ENCODE measurements around the gene RPEL1.
A peak's percentile ranks its signal among the peaks of the same experiment; 100 is the strongest.

RPEL1 gene

GRCh38 chr10:103232772-103233488 lies 12.8 kb upstream of the RPEL1 start:
- Histone ChIP-seq H3K27me3 (ENCODE audit: control insufficient read depth, insufficient read depth, low read length) (no peaks in the 10 kb centered on the region), H3K4me1 (ENCODE audit: control insufficient read depth, insufficient read depth, low read length) (peaks cover 22% of the 10 kb centered on the region), H3K27ac (ENCODE audit: low read depth, low read length) (peak overlapping the region; percentile 45), H3K9ac (ENCODE audit: low read depth, low read length) (no peak overlapping the region), H3K9me3 (ENCODE audit: control insufficient read depth, insufficient read depth, low read length) (no peaks in the 10 kb centered on the region), H3K36me3 (ENCODE audit: control insufficient read depth, insufficient read depth, low read length) (no peaks in the 10 kb centered on the region), H3K4me3 (ENCODE audit: low read depth, low read length) (no peak overlapping the region)

GRCh38 chr10:103235775-103236174 lies 9.9 kb upstream of the RPEL1 start:
- Histone ChIP-seq H3K36me3 (ENCODE audit: control insufficient read depth, insufficient read depth, low read length) (no peaks in the 10 kb centered on the region), H3K9me3 (ENCODE audit: control insufficient read depth, insufficient read depth, low read length) (no peaks in the 10 kb centered on the region), H3K27ac (ENCODE audit: low read depth, low read length) (no peak overlapping the region), H3K9ac (ENCODE audit: low read depth, low read length) (no peak overlapping the region), H3K4me1 (ENCODE audit: control insufficient read depth, insufficient read depth, low read length) (peaks cover 17% of the 10 kb centered on the region), H3K4me3 (ENCODE audit: low read depth, low read length) (no peak overlapping the region), H3K27me3 (ENCODE audit: control insufficient read depth, insufficient read depth, low read length) (no peaks in the 10 kb centered on the region)

- Histone ChIP-seq H3K4me3 (ENCODE audit: low read depth, low read length) (no peak overlapping the region), H3K27ac (ENCODE audit: low read depth, low read length) (no peak overlapping the region), H3K4me1 (ENCODE audit: control insufficient read depth, insufficient read depth, low read length) (peaks cover 9% of the 10 kb centered on the region; the same call in 1 of the 2 replicates), H3K9me3 (ENCODE audit: control insufficient read depth, insufficient read depth, low read length) (no peaks in the 10 kb centered on the region), H3K27me3 (ENCODE audit: control insufficient read depth, insufficient read depth, low read length) (no peaks in the 10 kb centered on the region), H3K9ac (ENCODE audit: low read depth, low read length) (no peak overlapping the region), H3K36me3 (ENCODE audit: control insufficient read depth, insufficient read depth, low read length) (no peaks in the 10 kb centered on the region)
Measured at GRCh38 chr10:103238506-103239252, 7.0 kb upstream of the RPEL1 start.

GRCh38 chr10:103241262-103242011 lies 4.2 kb upstream of the RPEL1 start:
- H3K9ac ChIP-seq (ENCODE audit: low read depth, low read length), result no peak overlapping the region

GRCh38 chr10:103244666-103245271 lies 918 bp upstream of the RPEL1 start:
- Histone ChIP-seq H3K4me3 (ENCODE audit: low read depth, low read length) (no peak overlapping the region), H3K4me1 (ENCODE audit: control insufficient read depth, insufficient read depth, low read length) (peaks cover 9% of the 10 kb centered on the region; the same call in 1 of the 2 replicates), H3K9me3 (ENCODE audit: control insufficient read depth, insufficient read depth, low read length) (no peaks in the 10 kb centered on the region), H3K36me3 (ENCODE audit: control insufficient read depth, insufficient read depth, low read length) (no peaks in the 10 kb centered on the region), H3K27me3 (ENCODE audit: control insufficient read depth, insufficient read depth, low read length) (no peaks in the 10 kb centered on the region), H3K27ac (ENCODE audit: low read depth, low read length) (no peak overlapping the region), H3K9ac (ENCODE audit: low read depth, low read length) (no peak overlapping the region)

More at GRCh38 chr10:103241262-103242011, 4.2 kb upstream of the RPEL1 start:
- Histone ChIP-seq H3K4me1 (ENCODE audit: control insufficient read depth, insufficient read depth, low read length) (peaks cover 9% of the 10 kb centered on the region; the same call in 1 of the 2 replicates), H3K9me3 (ENCODE audit: control insufficient read depth, insufficient read depth, low read length) (no peaks in the 10 kb centered on the region), H3K4me3 (ENCODE audit: low read depth, low read length) (no peak overlapping the region), H3K27me3 (ENCODE audit: control insufficient read depth, insufficient read depth, low read length) (no peaks in the 10 kb centered on the region), H3K27ac (ENCODE audit: low read depth, low read length) (peak overlapping the region; percentile 62), H3K36me3 (ENCODE audit: control insufficient read depth, insufficient read depth, low read length) (no peaks in the 10 kb centered on the region)

GRCh38 chr10:103246324-103246723 lies 637 bp downstream of the RPEL1 start:
- Histone ChIP-seq H3K4me1 (ENCODE audit: control insufficient read depth, insufficient read depth, low read length) (peaks cover 5% of the 10 kb centered on the region; the same call in 1 of the 2 replicates), H3K9ac (ENCODE audit: low read depth, low read length) (no peak overlapping the region), H3K36me3 (ENCODE audit: control insufficient read depth, insufficient read depth, low read length) (no peaks in the 10 kb centered on the region), H3K4me3 (ENCODE audit: low read depth, low read length) (no peak overlapping the region), H3K27me3 (ENCODE audit: control insufficient read depth, insufficient read depth, low read length) (no peaks in the 10 kb centered on the region), H3K9me3 (ENCODE audit: control insufficient read depth, insufficient read depth, low read length) (no peaks in the 10 kb centered on the region), H3K27ac (ENCODE audit: low read depth, low read length) (no peak overlapping the region)

- H3K27me3 ChIP-seq (ENCODE audit: control insufficient read depth, insufficient read depth, low read length), result no peaks in the 10 kb centered on the region
- no peaks in the 10 kb centered on the region for H3K36me3 ChIP-seq (ENCODE audit: control insufficient read depth, insufficient read depth, low read length)
- no peaks in the 10 kb centered on the region for H3K4me1 ChIP-seq (ENCODE audit: control insufficient read depth, insufficient read depth, low read length)
- no peak overlapping the region for H3K4me3 ChIP-seq (ENCODE audit: low read depth, low read length)
- H3K27ac ChIP-seq (ENCODE audit: low read depth, low read length), result no peak overlapping the region
- H3K9ac ChIP-seq (ENCODE audit: low read depth, low read length), result no peak overlapping the region
- H3K9me3 ChIP-seq (ENCODE audit: control insufficient read depth, insufficient read depth, low read length), result peaks cover 4% of the 10 kb centered on the region; the same call in 1 of the 2 replicates
Measured at GRCh38 chr10:103254113-103254512, 8.4 kb downstream of the RPEL1 start.

GRCh38 chr10:103254538-103255325 lies 9.0 kb downstream of the RPEL1 start:
- H3K9me3 ChIP-seq (ENCODE audit: control insufficient read depth, insufficient read depth, low read length), result peaks cover 4% of the 10 kb centered on the region; the same call in 1 of the 2 replicates
- no peak overlapping the region for H3K27ac ChIP-seq (ENCODE audit: low read depth, low read length)
- H3K4me1 ChIP-seq (ENCODE audit: control insufficient read depth, insufficient read depth, low read length), result no peaks in the 10 kb centered on the region
- H3K27me3 ChIP-seq (ENCODE audit: control insufficient read depth, insufficient read depth, low read length), result no peaks in the 10 kb centered on the region
- H3K4me3 ChIP-seq (ENCODE audit: low read depth, low read length), result no peak overlapping the region
- H3K36me3 ChIP-seq (ENCODE audit: control insufficient read depth, insufficient read depth, low read length), result no peaks in the 10 kb centered on the region
- no peak overlapping the region for H3K9ac ChIP-seq (ENCODE audit: low read depth, low read length)

GRCh38 chr10:103256613-103257012 lies 10.9 kb downstream of the RPEL1 start:
- Histone ChIP-seq H3K9ac (ENCODE audit: low read depth, low read length) (no peak overlapping the region), H3K4me3 (ENCODE audit: low read depth, low read length) (no peak overlapping the region), H3K27ac (ENCODE audit: low read depth, low read length) (no peak overlapping the region), H3K4me1 (ENCODE audit: control insufficient read depth, insufficient read depth, low read length) (no peaks in the 10 kb centered on the region), H3K27me3 (ENCODE audit: control insufficient read depth, insufficient read depth, low read length) (no peaks in the 10 kb centered on the region), H3K36me3 (ENCODE audit: control insufficient read depth, insufficient read depth, low read length) (no peaks in the 10 kb centered on the region), H3K9me3 (ENCODE audit: control insufficient read depth, insufficient read depth, low read length) (peaks cover 8% of the 10 kb centered on the region)

- H3K36me3 ChIP-seq (ENCODE audit: control insufficient read depth, insufficient read depth, low read length), result no peaks in the 10 kb centered on the region
- no peak overlapping the region for H3K4me3 ChIP-seq (ENCODE audit: low read depth, low read length)
- no peaks in the 10 kb centered on the region for H3K4me1 ChIP-seq (ENCODE audit: control insufficient read depth, insufficient read depth, low read length)
- no peak overlapping the region for H3K9ac ChIP-seq (ENCODE audit: low read depth, low read length)
- H3K27ac ChIP-seq (ENCODE audit: low read depth, low read length), result no peak overlapping the region
- no peaks in the 10 kb centered on the region for H3K27me3 ChIP-seq (ENCODE audit: control insufficient read depth, insufficient read depth, low read length)
- H3K9me3 ChIP-seq (ENCODE audit: control insufficient read depth, insufficient read depth, low read length), result peaks cover 8% of the 10 kb centered on the region
Measured at GRCh38 chr10:103257812-103258211, 12.1 kb downstream of the RPEL1 start.
